NAMALWA (cell line): ENCODE data around the gene DNAH9.

Experiments
- DNase-seq: peaks from one replicate; pipeline ENCODE4 v3.0.0-alpha.2; 2015; ENCODE audit warnings: low spot score

Gene DNAH9

DNA sequence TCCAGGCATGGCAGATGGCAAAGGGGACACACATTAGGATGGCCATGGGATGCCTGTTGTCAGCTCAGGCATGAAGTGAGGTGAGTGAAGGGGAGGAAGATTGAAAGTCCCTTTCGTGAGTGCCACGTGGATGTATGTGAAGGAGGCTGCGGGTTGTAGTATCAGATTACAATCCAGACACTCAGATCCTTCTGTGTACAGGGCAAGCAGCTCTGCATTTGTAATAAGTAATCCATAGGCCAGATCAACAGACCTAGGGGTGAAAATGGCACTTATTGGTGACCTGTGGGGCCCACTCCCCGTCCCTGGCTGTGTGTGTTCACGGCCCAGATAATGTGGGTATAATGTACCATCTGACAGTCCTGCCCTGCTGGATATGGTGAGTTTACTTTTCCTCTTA is 159.5 kb downstream of the DNAH9 start:
- DNase-seq: no peak

DNA sequence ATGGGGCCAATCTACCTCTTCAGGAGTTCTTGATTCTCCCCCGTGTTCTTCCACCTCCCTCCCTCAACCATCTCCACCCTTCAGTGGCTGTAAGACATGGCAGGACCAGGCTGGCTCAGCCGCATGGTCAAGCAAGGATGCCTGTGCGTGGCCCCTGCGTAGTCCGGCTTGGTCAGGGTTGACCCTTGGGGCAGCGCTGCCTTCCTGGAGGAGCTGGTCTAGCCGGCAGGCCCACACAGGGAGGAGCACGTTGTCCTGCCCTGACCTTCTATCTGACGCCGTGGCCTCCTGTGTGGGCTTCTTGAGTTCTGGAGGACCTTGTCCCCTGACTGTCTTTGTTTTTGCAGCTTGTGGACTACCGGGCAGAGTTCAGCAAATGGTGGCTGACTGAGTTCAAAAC is 169.8 kb downstream of the DNAH9 start:
- no peak for DNase-seq

DNA sequence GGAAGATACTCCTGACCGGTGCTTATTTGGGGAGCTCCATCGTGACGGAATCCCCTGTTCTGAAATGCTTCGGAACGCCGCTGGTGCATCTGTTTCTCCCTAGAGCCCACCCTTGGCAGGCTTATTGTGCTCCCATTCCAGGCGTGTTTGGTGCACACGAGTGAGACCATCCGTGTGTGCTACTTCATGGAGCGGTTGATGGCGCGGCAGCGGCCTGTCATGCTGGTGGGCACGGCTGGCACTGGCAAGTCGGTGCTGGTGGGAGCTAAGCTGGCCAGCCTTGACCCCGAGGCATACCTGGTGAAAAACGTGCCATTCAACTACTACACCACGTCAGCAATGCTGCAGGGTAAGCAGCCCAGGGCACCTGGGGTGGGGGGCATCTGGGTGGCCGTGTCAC is 170.7 kb downstream of the DNAH9 start:
- DNase-seq: no peak

DNA sequence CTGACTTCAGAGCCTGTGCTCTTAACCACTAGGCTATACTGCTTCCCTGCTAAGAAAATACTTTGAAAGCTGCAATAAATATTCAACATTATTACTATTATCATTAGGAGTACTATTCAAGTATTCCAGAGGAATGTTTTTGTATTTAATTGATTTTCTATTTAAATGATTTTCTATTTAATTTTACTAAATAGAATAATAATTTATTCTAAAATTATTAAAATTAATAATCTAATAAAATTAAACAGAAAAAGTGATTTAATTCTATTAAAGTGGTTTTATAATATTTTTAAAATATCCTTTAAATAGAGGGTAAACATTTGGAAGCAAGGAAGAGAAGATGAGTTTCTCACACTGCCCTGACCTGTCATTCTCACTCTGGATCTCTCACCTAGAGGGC is 173.8 kb downstream of the DNAH9 start:
- no peak for DNase-seq

DNA sequence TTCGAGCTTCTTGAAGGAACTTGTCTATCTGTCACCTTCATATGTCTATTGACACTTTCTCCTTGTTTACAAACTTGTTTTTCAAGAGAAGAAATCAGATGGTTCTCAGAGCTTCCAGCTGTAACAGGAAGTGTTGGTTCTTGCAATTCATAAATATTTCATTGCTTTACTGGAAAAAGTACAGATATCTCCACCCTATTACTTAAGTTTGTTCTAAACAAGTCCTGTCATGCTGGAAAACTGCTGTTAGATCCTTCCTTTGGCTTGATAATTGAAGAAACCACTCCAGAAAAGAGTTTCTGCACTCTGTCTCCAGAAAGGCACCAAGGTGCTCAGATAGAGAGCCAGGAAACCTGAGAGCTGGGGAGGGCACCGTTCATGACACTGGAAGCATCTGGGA is 181.6 kb downstream of the DNAH9 start:
- DNase-seq: no peak

DNA sequence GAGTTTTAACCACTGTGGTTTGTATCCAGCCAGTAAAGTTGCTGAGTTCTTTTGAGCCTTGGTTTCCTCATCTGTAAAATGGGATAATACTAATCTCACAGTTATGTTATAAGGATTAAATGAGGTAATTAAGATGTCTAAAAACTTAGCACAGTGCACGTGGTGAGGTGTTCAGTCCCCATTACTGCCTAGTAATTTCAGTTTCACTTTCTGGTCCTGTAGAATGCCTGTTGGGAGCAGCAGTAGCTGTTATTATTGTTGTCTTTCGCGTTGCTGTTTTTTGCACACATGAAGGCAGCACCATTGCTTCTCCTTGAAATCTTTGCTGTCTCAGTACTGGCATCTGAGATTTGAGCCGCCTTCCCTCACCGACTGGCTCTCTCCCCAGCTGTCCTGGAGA is 182.4 kb downstream of the DNAH9 start:
- no peak for DNase-seq

DNA sequence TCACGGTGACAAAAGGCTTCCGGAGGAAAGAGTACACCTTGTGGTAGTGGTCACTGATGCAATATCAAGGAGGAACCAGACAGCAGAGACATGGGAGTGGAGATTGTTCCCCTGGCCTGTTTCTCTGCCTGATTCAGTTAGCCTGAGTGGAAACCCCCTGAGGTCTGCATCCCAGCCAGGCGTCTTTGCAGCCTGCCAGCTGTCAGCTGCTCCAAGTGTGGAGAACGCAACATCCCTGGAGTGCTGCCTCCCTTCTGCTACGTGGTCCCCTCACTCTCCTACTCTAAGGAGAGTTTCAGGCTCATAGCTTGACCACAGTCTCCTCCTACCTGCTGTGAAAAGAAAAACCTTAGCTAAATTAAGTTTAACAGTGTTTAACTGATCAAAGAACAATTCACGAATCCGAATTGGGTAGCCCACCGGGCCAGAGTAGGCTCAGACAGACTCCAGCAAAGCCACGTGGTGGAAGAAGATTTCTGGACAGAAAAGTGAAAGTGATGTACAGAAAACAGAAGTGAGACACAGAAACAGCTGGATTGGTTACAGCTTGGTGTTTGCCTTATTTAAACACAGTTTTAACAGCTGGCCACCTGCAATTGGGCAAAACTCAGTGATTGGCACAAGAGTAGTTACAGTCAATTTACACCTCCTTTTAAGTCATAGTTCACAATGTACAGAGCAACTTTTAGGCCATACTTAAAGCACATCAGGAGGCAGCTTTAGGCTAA is 188.6 kb downstream of the DNAH9 start:
- peak; percentile 3 for DNase-seq

DNA sequence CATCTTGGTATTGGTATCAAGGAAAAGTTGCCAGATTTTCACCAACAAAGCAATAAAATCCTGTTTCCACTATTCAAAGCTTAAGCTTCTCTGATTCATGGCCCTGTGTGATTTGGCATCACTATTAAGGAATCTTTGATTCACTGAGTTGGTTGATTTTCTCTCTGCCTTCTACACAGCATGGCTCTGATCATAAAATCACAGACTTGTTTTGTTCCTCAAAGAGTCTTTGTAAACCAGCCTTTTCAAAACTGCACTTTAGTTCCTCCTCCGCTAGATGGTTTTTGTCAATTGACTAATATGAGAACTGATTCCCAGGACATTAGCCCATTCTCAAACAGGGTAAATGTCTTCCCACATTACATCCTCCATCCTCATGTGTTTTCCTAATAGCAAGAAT is 197.6 kb downstream of the DNAH9 start:
- no peak for DNase-seq

DNA sequence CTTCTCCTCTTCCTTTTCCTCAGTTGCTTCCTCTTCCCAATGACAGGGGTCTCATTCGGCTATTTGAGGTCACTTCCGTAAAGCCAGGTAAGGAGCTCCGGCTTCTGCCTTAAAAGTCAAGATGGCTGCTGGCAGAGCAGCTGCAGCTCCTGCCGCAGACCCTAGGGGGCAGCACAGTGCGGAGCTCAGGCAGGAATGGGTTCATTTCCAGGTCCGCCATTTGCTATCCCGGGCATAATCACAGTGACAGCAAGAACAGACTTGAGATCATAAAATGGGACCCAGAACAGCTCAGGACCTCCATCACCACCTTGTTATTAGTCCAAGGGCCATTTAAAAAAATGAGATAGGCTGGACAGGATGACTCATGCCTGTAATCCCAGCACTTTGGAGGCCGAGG is 199.5 kb downstream of the DNAH9 start:
- DNase-seq: no peak

DNA sequence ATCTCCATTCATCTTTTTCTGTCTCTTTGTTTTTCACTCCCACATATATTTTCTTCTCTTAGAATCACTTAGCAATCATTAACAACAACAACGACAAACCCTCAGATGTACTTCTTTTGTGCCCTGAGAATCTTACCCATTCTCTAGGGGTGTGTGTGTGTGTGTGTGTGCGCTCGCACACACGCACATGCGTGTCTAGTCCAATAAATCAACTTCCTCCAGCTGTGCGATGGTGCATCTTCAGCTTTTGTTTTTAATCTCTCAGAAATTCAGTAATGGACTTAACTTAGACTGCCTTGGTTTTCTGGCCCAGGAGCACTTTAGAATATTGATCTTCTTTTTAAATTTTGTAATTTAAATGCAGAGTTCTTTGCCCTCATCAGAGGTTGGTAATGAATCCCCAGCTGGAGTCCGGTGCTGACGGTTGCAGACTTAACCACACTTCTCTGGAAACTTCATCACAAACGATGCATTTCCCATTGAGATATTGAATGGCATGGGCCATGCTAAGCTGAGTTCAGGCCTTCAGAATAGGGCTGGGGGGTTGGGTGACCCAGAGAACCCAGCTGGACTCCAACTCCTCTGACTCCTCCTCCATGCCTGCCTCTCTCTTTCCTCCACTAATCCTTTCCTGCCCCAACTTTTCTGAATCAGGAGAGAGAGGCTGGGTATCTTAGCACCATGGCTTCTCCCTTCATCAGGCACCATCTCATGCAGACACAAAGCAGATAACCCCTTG is 205.1 kb downstream of the DNAH9 start:
- no peak for DNase-seq

DNA sequence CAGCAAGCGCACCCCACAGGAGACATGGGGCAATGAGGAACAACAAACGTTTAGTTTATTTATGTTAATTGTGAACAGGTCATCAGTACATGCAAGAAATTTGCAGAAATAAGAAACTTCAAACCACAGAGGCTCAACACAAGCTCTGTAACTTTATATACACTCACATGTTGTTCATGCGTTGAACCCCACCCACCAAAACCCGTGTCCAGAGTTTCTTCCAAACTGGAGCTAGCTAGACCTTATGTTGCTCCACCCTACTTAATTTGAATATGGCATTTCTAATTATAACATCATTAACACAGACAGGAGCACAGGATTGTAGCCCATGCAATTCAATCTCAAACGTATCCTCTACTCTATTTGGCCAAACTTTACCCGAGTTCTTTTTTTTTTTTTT is 206.9 kb downstream of the DNAH9 start:
- DNase-seq: no peak

DNA sequence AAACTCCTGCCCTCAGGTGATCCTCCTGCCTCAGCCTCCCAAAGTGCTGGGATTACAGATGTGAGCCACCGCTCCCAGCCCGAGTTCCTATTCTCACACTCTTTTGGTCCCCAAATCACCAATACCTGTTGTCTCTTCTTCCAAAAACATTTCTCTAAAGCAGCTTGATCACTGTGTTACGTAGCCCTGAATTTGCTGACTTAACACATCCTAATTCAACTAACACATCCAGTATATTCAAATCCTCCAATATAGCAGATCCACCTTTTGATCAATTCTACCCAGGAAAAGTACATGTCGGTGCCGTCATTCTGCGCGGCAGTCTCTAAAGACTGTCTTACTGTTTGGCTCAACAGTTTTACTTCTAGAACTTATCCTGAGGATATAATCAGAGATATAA is 207.7 kb downstream of the DNAH9 start:
- DNase-seq: no peak

DNA sequence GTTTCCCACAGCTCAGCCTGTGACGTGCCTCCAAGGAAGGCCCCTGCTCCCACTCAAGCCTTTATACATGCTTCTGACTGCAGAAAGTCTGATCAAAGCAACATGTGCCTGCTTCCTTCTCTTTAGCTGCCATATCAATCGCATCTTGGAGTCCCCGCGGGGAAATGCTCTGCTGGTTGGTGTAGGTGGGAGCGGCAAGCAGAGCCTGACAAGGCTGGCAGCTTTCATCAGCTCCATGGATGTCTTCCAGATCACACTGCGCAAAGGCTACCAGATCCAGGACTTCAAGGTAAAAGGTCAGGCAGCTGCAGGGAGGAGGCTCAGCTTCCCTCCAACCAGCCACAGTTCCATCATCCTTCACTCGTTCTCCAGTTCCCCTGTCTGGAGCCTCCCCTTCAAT is 209.3 kb downstream of the DNAH9 start:
- no peak for DNase-seq

DNA sequence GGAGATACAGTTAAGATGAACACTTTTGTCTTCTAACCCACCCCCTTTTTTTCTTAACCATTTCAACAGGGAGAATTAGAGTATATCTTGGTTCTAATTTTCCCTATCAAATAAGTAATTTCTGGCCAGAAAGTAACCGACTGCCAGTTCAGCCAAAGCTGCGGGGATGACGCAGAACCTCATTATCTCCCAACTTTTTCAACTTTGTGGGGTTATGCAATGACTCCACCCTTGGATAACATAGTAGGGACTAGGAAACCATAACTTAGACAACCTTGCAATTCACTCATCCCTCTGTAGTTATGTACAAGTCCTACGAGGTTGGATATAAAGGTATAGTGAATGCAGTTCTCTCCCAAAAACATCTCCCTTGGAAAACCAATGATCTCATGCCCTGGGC is 215.0 kb downstream of the DNAH9 start:
- no peak for DNase-seq

DNA sequence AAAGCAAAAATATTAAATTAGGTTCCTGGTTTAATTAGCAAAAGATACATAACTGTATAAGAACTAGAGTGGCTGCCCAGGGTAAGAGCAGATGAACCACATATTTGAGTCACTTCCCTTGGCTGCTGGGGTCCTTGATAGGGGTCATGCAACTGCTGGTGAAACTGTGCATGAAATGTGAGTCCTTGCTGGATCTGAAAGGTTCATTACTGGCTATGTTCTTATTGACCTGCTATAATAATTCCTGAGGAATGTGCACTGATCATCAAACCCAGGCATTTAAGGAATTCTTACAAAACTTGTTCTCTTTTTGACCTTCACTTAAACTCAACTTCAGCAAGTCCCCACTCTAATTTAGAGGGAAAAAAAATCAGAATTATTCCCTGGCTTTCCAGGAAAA is 215.6 kb downstream of the DNAH9 start:
- DNase-seq: no peak

DNA sequence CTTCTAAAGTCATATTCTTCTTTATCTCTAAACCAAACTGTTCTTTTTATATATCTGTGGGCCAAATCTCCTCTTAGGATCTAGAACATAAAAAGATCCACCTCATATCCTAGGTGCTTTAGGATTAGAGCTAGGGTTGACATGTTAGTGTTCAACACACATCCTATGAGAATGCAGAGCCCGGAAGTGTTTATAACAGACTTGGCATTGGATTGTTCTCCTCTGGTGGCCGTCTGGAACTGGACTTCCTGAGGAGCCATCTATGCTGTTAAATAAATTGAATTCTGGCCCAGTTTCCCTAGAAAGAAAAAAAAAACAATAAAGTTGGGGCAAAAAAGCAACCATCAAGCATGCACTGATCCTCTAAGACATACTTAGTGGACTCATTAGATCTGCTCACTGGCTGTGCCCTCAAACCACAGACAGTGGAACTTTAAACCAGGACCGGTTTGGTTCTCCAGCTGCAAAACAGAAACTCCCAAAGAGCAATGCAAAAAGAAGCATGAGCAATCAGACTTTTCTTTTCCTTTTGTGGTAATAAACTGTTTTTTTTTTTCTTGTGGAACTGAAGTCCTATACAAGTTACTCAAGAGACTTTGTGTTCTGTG is 216.5 kb downstream of the DNAH9 start:
- no peak for DNase-seq

DNA sequence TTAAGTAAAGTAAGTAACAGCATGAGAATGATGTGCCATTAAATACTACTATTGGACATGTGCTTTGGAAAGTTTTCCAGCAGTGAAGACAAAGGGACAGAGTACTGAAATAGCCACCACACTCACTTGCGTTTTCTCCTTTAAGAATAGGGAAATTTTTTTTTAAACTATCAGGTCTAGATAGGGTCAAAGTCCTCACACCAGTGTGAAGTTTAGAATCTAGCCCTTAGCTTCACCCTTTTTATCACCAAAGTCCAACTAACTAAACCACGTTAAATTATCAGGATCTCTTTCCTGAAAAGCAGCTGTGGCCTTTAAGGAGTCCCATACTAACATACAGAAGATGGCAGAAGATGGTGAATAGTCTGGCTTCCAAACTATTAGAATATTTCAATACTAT is 218.1 kb downstream of the DNAH9 start:
- no peak for DNase-seq

DNA sequence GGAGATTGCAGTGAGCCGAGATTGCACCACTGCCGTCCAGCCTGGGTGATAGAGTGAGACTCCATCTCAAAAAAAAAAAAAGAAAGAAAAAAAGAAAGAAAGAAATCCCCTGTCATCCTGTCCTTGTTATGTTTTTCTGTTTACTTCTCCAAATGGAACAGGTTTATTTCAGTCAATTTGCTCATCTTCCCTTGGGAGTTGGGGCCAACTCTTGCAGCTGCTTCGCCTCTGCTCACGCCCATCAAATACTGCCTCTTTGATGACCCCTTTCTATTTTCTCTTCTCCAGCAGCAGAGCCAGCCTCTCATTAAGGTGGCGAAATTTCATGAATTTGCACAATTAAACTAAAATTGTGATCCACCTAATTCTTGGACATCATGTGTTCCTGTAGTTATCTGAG is 225.6 kb downstream of the DNAH9 start:
- DNase-seq: no peak

DNA sequence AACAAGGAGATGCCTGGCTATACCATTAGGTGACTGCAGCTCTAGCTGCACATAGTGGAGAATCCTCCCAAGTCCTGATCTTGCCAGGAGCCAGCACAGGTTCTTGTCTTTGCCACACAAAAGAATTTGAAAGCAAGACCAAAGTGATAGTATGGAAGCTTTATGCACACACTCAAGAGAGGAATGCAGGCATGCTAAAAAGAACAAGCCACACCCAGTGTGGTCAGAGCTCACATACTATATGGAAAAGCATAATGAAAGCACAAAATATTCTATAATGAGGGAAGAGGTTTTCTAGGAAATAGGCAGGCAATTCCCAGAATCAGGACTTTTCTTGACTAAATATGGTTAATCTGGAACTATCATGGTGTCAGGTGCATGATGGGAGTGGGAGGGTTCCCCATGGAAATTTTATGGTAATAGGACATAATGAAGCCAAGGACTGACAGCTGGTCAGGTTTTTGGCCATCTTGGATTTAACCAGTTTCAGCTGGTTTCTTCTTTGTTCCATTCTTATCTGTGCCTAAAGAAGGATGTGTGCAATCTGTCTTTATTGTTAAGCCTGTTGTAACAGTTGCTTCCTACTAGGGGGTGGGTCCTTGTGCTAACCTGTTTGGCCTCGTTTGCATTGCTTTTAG is 227.4 kb downstream of the DNAH9 start:
- no peak for DNase-seq

DNA sequence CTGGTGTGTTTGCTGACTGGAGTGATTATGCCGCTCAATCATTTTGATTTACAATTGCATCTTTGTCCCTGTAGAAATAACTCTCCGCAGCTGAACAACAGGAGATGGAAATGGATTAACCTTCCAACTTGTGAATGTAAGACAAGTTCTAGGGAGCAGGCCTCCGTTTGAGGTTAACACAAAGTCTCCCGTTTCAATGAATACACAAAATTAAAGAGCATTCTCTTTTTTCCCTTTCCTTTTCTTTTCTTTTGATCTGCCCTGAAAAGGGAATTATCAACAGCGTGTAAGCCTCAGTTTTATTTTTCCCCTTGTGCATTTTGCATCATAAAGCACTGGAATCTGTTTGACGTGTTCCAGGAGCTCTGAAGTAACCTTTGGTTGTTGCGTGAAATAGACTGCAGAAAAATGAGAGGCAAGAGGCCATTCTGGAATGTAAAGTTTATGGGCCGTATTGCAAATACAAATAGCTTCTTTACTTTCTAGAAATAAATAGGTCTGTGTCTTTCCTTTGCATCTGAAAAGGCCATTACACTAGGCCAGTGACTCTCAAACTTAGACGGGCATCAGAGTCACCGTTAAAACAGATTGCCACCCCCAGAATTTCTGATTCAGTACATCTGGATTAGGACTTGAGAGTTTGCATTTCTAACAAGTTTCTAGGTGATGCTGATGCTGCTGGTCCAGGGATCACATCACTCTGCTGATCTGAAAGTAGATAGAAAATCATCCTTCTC is 234.3 kb downstream of the DNAH9 start:
- DNase-seq: no peak

DNA sequence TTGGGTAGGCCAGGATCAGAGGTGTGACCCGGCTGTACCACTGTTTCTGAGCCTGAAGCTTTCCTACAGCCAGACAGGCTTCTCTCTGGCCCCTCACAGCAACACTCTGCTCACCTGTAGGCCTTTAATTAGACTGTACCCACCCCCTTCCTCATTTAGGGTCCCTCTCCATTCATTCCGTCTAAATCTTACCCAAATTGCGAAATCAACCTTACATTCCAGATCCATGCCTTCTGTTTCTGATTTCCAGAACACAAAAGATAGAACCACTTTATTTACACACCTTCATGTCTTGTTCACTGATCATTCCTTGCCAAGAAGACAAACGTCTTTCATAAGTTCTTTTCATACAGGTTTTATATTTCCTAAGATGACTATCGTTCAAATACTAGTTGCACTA is 238.2 kb downstream of the DNAH9 start:
- no peak for DNase-seq

DNA sequence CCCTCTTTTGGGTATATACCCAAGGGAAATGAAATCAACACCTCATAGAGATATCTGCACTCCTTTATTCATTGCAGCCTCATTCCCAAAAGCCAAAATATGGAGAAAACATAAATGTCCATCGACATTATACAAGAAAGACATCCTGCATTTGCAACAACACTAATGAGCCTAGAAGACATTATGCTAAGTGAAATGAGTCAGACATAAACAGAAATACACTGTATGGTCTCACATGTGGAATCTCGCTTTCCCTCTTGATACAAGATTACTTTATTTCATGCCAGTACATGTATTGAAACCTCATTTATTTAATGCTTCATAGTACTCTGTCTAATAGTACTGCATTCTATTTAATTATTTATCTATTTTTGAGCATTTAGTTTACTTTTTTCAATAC is 241.8 kb downstream of the DNAH9 start:
- DNase-seq: no peak
